Erythroblast (primary cell): ENCODE measurements around the gene RPS27L.

ENCODE experiments used
- DNase-seq, 2 experiments: peaks; one replicate each; lab custom pipeline; 2025; lab: John Stamatoyannopoulos, UW
- GATA1 ChIP-seq: IDR thresholded peaks from 2 replicates; pipeline ENCODE4 v1.6.1; 2011; ENCODE audit warnings: low read depth, mild to moderate bottlenecking, control low read depth, low read length, moderate library complexity
- POLR2A ChIP-seq: IDR thresholded peaks from 2 replicates; pipeline ENCODE4 v1.6.1; 2011; ENCODE audit warnings: mild to moderate bottlenecking, low read length

RPS27L gene

DNA sequence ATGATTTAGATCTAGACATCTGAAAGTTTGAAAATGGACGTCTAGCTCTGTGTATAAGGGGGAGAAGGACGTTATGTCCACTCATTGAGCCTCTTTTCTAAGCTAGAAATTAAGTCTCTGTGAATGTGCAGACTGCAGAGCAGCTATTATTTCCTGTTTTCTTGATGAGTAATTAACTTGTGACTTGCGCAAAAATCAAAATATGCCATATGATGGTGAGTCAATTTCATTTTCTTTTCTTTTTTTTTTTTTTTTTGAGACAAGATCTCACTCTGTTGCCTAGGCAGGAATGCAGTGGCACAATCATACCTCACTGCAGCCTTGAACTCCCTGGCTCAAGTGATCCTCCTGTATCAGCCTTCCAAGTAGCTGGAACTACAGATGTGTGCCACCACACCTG is 21.5 kb downstream of the RPS27L start:
- TF ChIP-seq GATA1 = no peak
- TF ChIP-seq POLR2A = no peak
- DNase-seq = peak in 1 of 2 experiments; percentile 33

GRCh38 chr15:63135281-63135680 is 22.0 kb downstream of the RPS27L start:
- no peak for DNase-seq
- no peak for TF ChIP-seq GATA1
- no peak for TF ChIP-seq POLR2A

- TF ChIP-seq POLR2A = no peak
- no peak for TF ChIP-seq GATA1
- no peak for DNase-seq
Observed at GRCh38 chr15:63134245-63134985, 22.9 kb downstream of the RPS27L start.

DNA sequence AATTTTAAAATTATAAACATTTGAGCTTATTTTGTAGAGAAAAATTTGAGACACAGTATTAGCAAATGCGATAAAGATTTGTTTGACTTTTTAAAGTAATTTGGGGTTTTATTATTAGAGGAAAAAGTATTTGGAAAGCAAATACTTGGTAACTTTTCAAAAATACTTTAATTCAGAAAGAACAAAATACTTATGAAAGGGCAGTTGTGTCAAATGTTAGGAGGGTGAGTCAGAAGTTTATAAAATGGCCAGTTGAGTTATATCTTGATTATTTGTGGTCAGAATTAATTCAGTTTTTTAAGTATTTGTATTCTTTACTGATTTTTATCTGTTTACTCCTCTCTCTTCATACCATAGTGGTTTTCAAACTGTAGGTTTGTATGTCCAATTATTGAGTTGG is 23.5 kb downstream of the RPS27L start:
- TF ChIP-seq GATA1 = no peak
- no peak for TF ChIP-seq POLR2A

DNA sequence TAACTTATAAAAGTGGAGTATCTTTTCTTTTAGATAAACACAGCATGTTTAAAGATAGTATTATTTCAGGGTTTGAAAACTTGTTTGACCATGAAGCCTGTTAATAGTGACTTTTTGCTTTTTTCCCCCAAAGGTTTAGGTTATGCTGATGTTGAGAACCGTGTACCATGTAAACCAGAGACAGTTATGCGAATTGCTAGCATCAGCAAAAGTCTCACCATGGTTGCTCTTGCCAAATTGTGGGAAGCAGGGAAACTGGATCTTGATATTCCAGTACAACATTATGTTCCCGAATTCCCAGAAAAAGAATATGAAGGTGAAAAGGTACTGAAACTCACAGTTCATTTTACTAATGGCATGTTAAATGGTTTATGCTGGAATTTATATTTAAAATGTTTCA is 30.6 kb downstream of the RPS27L start:
- DNase-seq = no peak

More for the DNA sequence above, 23.5 kb downstream of the RPS27L start:
- no peak for DNase-seq

DNA sequence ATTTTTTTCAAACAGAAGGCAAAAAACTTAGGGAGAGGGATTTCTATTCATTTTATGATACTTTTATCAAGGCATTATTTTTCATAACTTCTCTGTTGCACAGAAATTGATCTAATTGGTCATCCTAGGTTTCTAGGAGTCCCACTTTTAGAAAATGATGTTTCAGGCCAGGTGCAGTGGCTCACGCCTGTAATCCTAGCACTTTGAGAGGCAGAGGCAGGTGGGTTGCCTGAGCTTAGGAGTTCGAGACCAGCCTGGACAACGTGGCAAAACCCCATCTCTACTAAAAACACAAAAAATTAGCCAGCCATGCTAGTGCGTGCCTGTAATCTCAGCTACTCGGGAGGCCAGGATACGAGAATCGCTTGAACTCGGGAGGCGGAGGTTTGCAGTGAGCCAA is 32.8 kb downstream of the RPS27L start:
- TF ChIP-seq GATA1 = no peak
- TF ChIP-seq POLR2A = no peak
- DNase-seq = no peak

More for the DNA sequence above, 30.6 kb downstream of the RPS27L start:
- TF ChIP-seq GATA1 (no peak), POLR2A (no peak)

- peak; percentile 84 to 88 for DNase-seq
- TF ChIP-seq POLR2A (peak; percentile 24), GATA1 (no peak)
Observed at GRCh38 chr15:63122002-63122875, 35.0 kb downstream of the RPS27L start.

- TF ChIP-seq GATA1 = no peak
- peak; percentile 43 for TF ChIP-seq POLR2A
- DNase-seq = peak; percentile 92
Observed at GRCh38 chr15:63121382-63122001, 35.8 kb downstream of the RPS27L start, which contains the start of gene LACTB. Gene LACTB (plus strand): TSS chr15:63121861. CDS start chr15:63121872, 11 bp downstream.

GRCh38 chr15:63118854-63119253 is 38.4 kb downstream of the RPS27L start:
- TF ChIP-seq POLR2A = no peak
- no peak for DNase-seq

GRCh38 chr15:63114465-63114864 is 42.8 kb downstream of the RPS27L start:
- no peak for TF ChIP-seq GATA1
- no peak for TF ChIP-seq POLR2A
- DNase-seq = no peak

DNA sequence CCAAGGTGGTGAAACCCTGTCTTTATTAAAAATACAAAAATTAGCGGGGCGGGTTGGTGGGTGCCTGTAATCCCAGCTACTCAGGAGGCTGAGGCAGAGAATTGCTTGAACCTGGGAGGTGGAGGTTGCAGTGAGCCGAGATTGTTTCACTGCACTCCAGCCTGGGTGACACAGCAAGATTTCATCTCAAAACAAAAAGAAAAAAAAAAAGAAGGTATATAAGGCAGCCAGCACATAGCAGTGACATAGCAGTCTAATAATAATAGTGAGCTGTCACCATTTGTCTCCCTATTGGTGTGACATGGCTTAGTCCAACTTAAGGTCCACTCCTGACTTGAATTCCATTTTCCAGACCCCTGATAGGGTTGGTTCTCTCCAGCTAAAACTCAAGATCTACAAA is 44.4 kb downstream of the RPS27L start:
- DNase-seq = no peak
- TF ChIP-seq GATA1 = no peak
- no peak for TF ChIP-seq POLR2A

- DNase-seq = no peak
- no peak for TF ChIP-seq POLR2A
- no peak for TF ChIP-seq GATA1
Observed at GRCh38 chr15:63111481-63111880, 45.8 kb downstream of the RPS27L start.

DNA sequence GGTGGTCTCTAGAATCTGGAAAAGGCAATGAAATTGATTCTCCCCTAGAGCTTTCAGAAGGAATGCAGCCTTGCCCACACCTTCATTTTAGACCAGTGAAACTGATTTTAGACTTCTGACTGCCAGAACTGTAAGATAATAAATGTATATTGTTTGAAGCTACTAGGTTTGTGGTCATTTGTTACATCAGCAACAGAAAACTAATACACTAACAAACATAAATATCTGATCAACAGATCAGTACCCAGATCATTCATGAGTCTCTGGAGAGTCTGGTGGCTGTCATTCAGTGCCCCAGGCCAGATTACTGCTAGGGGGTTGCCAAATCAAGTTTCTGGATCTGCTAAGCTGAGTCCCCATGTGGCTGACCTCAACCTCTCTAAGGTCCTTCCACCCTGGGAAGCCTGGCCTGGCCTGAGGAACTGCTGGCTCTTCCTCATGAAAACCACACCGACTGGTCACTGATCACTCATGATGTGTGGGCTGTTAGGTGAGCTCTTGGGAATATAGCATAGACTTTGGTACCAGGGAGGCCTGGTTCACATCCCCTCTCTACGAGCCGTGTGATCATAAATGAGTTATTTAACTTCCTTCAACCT is 46.8 kb downstream of the RPS27L start:
- DNase-seq = no peak
- no peak for TF ChIP-seq POLR2A
- no peak for TF ChIP-seq GATA1
